ENCODE measurements around the gene CACNA1I. TPM values are rescaled to one million over a fixed set of nuclear protein-coding genes. Genes with fewer than 3 reads are reported as not detected.

The CACNA1I gene
- total and polyA plus RNA-seq, 2 donors (not counting 1 experiment from before 2014, with no cell fraction given) = under 0.01 to 0.01 TPM

DNA sequence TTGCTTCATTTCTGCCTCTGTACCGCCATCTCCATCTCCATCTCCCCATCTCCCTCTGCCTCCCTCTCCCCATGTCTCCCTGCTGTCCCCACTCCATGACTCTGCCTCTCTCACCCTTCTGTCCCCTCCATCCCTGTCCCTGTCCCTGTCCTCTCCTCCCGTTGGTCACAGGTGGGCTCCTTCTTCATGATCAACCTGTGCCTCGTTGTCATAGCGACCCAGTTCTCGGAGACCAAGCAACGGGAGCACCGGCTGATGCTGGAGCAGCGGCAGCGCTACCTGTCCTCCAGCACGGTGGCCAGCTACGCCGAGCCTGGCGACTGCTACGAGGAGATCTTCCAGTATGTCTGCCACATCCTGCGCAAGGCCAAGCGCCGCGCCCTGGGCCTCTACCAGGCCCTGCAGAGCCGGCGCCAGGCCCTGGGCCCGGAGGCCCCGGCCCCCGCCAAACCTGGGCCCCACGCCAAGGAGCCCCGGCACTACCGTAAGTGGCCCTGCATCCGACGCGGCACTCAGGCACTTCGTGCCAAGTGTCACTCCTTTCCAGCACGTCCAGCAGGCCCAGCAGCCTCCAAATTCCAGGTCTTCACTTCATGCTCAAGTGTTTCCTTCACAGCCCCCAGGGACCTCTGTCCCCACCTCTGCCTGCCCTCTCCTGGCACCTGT is 76.0 kb downstream of the CACNA1I start:
- H3K4me1 ChIP-seq (ENCODE audit: control insufficient read depth, extremely low read depth, insufficient read depth, low read length) = no peaks in the 10 kb centered on the region

DNA sequence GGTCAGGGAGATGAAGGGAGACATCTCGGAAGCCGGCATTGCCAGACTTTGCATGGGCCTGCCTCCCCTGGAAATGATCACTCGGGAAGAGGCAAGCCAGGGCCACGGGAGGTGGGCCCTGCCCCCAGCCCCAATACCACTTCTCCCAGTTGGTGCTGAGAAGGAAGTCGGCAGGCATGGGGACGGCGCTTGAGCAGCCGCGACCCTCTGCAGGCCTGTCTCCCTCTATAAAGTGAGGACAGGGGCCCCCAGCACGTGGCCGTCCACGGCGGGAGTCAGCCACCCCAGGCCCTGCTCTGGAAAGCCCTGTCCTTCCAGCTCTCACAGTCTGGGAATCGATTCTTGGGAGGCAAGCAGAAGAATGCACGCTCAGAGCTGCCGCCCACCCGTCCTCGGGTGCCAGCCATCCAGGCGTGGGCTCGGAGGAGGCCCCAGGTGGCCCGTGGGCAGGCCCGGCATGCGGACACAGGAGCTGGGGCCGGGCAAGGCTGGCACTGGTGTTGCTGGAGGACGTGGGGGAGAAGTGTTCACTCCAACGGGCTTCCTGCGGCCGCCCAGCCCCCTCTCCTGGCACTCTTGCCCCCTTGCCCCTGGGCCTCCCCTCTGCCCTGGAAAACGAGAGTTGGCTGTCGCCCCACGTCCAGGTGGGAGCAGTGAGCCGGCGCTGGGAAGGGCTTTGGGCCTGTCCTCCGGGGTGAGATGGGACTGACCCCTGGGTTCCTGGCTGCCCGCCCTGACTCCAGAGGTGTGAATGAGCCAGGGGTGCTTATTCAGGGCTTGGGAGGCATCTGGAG is 77.5 kb downstream of the CACNA1I start:
- Histone ChIP-seq H3K9me3 (ENCODE audit: control insufficient read depth, insufficient read depth, low read depth, low read length) (no peaks in the 10 kb centered on the region), H3K4me1 (ENCODE audit: control insufficient read depth, extremely low read depth, insufficient read depth, low read length) (no peaks in the 10 kb centered on the region), H3K27me3 (ENCODE audit: control insufficient read depth, insufficient read depth, low read length) (no peaks in the 10 kb centered on the region), H3K27ac (ENCODE audit: insufficient read depth, low read length) (no peak overlapping the region), H3K36me3 (ENCODE audit: control insufficient read depth, insufficient read depth, low read length) (no peaks in the 10 kb centered on the region), H4K20me1 (ENCODE audit: control insufficient read depth, extremely low read depth, insufficient read depth, low read length) (no peaks in the 10 kb centered on the region), H3K79me2 (ENCODE audit: control insufficient read depth, insufficient read depth, low read length) (no peaks in the 10 kb centered on the region), H3K4me2 (ENCODE audit: extremely low read depth, insufficient read depth, low read length) (no peak overlapping the region), H3K9ac (ENCODE audit: insufficient read depth, low read length) (no peak overlapping the region), H2AFZ (ENCODE audit: low read length) (no peak overlapping the region), H3K4me3 (replicated peaks in 1 of 4; ENCODE audit: control extremely low read depth in 1 of 4, insufficient read depth in 1 of 4, low read depth in 3 of 4, low read length in 4 of 4) (no peak overlapping the region)
- no peak for TF ChIP-seq EZH2 (IDR thresholded peaks at IDR 0.05; ENCODE audit: low read length, missing control alignments)
- TF ChIP-seq, protein P1, sequence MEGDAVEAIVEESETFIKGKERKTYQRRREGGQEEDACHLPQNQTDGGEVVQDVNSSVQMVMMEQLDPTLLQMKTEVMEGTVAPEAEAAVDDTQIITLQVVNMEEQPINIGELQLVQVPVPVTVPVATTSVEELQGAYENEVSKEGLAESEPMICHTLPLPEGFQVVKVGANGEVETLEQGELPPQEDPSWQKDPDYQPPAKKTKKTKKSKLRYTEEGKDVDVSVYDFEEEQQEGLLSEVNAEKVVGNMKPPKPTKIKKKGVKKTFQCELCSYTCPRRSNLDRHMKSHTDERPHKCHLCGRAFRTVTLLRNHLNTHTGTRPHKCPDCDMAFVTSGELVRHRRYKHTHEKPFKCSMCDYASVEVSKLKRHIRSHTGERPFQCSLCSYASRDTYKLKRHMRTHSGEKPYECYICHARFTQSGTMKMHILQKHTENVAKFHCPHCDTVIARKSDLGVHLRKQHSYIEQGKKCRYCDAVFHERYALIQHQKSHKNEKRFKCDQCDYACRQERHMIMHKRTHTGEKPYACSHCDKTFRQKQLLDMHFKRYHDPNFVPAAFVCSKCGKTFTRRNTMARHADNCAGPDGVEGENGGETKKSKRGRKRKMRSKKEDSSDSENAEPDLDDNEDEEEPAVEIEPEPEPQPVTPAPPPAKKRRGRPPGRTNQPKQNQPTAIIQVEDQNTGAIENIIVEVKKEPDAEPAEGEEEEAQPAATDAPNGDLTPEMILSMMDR (conservative IDR thresholded peaks at IDR 0.05 in 1 of 2, IDR thresholded peaks at IDR 0.05 in 1 of 2; ENCODE audit: low read depth in 1 of 2, low read length in 2 of 2) = no peak
- no peak for DNase-seq (ENCODE audit: low read depth in 2 of 2)

More for the DNA sequence above, 76.0 kb downstream of the CACNA1I start:
- no peak for DNase-seq (ENCODE audit: low read depth in 2 of 2)
- Histone ChIP-seq H3K4me2 (ENCODE audit: extremely low read depth, insufficient read depth, low read length) (no peak overlapping the region), H3K27me3 (ENCODE audit: control insufficient read depth, insufficient read depth, low read length) (no peaks in the 10 kb centered on the region), H3K36me3 (ENCODE audit: control insufficient read depth, insufficient read depth, low read length) (no peaks in the 10 kb centered on the region), H2AFZ (ENCODE audit: low read length) (no peak overlapping the region), H3K9me3 (ENCODE audit: control insufficient read depth, insufficient read depth, low read depth, low read length) (no peaks in the 10 kb centered on the region), H4K20me1 (ENCODE audit: control insufficient read depth, extremely low read depth, insufficient read depth, low read length) (no peaks in the 10 kb centered on the region), H3K9ac (ENCODE audit: insufficient read depth, low read length) (no peak overlapping the region), H3K79me2 (ENCODE audit: control insufficient read depth, insufficient read depth, low read length) (no peaks in the 10 kb centered on the region), H3K4me3 (replicated peaks in 1 of 4; ENCODE audit: control extremely low read depth in 1 of 4, insufficient read depth in 1 of 4, low read depth in 3 of 4, low read length in 4 of 4) (no peak overlapping the region), H3K27ac (ENCODE audit: insufficient read depth, low read length) (no peak overlapping the region)
- TF ChIP-seq, protein P1 (conservative IDR thresholded peaks at IDR 0.05 in 1 of 2, IDR thresholded peaks at IDR 0.05 in 1 of 2; ENCODE audit: low read depth in 1 of 2, low read length in 2 of 2) = no peak
- TF ChIP-seq EZH2 (IDR thresholded peaks at IDR 0.05; ENCODE audit: low read length, missing control alignments) = no peak

DNA sequence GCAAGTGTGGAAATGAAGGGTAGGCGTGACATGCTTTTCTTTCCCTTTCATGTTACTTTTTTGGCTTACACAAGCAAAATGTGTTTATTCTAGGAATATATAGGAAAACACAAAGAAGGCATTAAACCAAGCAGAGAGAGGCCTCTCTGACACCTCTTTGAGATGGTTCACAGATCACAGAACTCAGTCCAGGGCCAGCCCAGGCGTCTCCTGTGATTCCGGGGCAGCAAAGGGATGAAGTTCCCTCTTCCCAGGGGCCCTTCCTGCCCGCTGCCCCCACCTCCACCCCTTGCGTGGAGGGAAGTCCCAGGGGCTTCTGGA is 78.0 kb downstream of the CACNA1I start:
- Histone ChIP-seq H3K4me2 (ENCODE audit: extremely low read depth, insufficient read depth, low read length) (no peak overlapping the region), H3K9me3 (ENCODE audit: control insufficient read depth, insufficient read depth, low read depth, low read length) (no peaks in the 10 kb centered on the region), H3K4me1 (ENCODE audit: control insufficient read depth, extremely low read depth, insufficient read depth, low read length) (no peaks in the 10 kb centered on the region), H2AFZ (ENCODE audit: low read length) (no peak overlapping the region), H3K27ac (ENCODE audit: insufficient read depth, low read length) (no peak overlapping the region), H4K20me1 (ENCODE audit: control insufficient read depth, extremely low read depth, insufficient read depth, low read length) (no peaks in the 10 kb centered on the region), H3K36me3 (ENCODE audit: control insufficient read depth, insufficient read depth, low read length) (no peaks in the 10 kb centered on the region), H3K9ac (ENCODE audit: insufficient read depth, low read length) (no peak overlapping the region), H3K4me3 (replicated peaks in 1 of 4; ENCODE audit: control extremely low read depth in 1 of 4, insufficient read depth in 1 of 4, low read depth in 3 of 4, low read length in 4 of 4) (no peak overlapping the region), H3K79me2 (ENCODE audit: control insufficient read depth, insufficient read depth, low read length) (no peaks in the 10 kb centered on the region), H3K27me3 (ENCODE audit: control insufficient read depth, insufficient read depth, low read length) (no peaks in the 10 kb centered on the region)
- DNase-seq (ENCODE audit: low read depth in 2 of 2) = no peak
- TF ChIP-seq, protein P1 (conservative IDR thresholded peaks at IDR 0.05 in 1 of 2, IDR thresholded peaks at IDR 0.05 in 1 of 2; ENCODE audit: low read depth in 1 of 2, low read length in 2 of 2) = no peak
- no peak for TF ChIP-seq EZH2 (IDR thresholded peaks at IDR 0.05; ENCODE audit: low read length, missing control alignments)
